ENCODE data around the gene DNMT3L. TPM values are rescaled to one million over a fixed set of nuclear protein-coding genes. Genes with fewer than 3 reads are reported as not detected.

Gene DNMT3L
- total and polyA plus RNA-seq, 2 experiments from 2014 or later, result 0.27 TPM; not detected in 1

GRCh38 chr21:44258056-44258725, 3.5 kb downstream of the DNMT3L start (continued):
- TF ChIP-seq, protein P1, sequence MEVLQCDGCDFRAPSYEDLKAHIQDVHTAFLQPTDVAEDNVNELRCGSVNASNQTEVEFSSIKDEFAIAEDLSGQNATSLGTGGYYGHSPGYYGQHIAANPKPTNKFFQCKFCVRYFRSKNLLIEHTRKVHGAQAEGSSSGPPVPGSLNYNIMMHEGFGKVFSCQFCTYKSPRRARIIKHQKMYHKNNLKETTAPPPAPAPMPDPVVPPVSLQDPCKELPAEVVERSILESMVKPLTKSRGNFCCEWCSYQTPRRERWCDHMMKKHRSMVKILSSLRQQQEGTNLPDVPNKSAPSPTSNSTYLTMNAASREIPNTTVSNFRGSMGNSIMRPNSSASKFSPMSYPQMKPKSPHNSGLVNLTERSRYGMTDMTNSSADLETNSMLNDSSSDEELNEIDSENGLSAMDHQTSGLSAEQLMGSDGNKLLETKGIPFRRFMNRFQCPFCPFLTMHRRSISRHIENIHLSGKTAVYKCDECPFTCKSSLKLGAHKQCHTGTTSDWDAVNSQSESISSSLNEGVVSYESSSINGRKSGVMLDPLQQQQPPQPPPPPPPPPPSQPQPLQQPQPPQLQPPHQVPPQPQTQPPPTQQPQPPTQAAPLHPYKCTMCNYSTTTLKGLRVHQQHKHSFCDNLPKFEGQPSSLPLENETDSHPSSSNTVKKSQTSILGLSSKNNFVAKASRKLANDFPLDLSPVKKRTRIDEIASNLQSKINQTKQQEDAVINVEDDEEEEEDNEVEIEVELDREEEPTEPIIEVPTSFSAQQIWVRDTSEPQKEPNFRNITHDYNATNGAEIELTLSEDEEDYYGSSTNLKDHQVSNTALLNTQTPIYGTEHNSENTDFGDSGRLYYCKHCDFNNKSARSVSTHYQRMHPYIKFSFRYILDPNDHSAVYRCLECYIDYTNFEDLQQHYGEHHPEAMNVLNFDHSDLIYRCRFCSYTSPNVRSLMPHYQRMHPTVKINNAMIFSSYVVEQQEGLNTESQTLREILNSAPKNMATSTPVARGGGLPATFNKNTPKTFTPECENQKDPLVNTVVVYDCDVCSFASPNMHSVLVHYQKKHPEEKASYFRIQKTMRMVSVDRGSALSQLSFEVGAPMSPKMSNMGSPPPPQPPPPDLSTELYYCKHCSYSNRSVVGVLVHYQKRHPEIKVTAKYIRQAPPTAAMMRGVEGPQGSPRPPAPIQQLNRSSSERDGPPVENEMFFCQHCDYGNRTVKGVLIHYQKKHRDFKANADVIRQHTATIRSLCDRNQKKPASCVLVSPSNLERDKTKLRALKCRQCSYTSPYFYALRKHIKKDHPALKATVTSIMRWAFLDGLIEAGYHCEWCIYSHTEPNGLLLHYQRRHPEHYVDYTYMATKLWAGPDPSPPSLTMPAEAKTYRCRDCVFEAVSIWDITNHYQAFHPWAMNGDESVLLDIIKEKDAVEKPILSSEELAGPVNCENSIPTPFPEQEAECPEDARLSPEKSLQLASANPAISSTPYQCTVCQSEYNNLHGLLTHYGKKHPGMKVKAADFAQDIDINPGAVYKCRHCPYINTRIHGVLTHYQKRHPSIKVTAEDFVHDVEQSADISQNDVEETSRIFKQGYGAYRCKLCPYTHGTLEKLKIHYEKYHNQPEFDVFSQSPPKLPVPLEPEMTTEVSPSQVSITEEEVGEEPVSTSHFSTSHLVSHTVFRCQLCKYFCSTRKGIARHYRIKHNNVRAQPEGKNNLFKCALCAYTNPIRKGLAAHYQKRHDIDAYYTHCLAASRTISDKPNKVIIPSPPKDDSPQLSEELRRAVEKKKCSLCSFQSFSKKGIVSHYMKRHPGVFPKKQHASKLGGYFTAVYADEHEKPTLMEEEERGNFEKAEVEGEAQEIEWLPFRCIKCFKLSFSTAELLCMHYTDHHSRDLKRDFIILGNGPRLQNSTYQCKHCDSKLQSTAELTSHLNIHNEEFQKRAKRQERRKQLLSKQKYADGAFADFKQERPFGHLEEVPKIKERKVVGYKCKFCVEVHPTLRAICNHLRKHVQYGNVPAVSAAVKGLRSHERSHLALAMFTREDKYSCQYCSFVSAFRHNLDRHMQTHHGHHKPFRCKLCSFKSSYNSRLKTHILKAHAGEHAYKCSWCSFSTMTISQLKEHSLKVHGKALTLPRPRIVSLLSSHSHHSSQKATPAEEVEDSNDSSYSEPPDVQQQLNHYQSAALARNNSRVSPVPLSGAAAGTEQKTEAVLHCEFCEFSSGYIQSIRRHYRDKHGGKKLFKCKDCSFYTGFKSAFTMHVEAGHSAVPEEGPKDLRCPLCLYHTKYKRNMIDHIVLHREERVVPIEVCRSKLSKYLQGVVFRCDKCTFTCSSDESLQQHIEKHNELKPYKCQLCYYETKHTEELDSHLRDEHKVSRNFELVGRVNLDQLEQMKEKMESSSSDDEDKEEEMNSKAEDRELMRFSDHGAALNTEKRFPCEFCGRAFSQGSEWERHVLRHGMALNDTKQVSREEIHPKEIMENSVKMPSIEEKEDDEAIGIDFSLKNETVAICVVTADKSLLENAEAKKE (CRISPR knock-in tag; IDR thresholded peaks at IDR 0.05), result no peak
- TF ChIP-seq NANOG (IDR thresholded peaks at IDR 0.05; ENCODE audit: borderline replicate concordance), result no peak
- no peak for TF ChIP-seq EZH2phosphoT487 (IDR thresholded peaks at IDR 0.05; ENCODE audit: unreplicated experiment)
- TF ChIP-seq ETS1 (IDR thresholded peaks at IDR 0.05), result no peak

DNA sequence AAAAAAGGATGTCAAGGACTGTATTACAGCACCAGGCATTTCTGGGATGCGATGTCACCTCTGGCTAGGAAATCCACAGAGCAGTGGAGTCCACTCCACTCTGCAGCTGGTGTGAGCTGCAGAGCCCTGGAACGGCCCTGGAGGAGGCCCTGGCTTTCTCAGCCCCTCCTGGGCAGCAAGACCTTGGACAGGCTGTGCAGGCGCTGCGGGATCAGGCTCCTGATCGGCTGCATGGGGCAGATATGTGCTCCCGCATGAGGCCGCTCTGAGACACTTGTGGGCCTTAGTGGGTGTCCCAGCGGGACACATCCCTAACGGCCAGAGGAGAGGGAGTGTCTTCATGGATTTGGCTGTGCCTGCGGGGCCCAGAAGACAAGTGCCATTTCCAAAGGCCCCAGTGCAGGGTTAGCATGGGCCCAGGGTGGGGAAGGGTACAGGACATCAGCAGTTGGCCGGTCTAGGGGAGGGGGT, 6.2 kb downstream of the DNMT3L start:
- H3K27me3 ChIP-seq (ENCODE audit: insufficient read depth), result no peaks in the 10 kb centered on the region
- Mint-ChIP-seq H3K27me3 (ENCODE audit: insufficient read depth, low read depth, poor library complexity) (peaks cover 6% of the 10 kb centered on the region), H3K4me1 (no peaks in the 10 kb centered on the region), H3K9me3 (no peaks in the 10 kb centered on the region), H3K4me3 (no peak overlapping the region), H3K36me3 (ENCODE audit: low read depth) (no peaks in the 10 kb centered on the region), H3K27ac (no peak overlapping the region)
- no peaks in the 10 kb centered on the region for H3F3A ChIP-seq (replicated peaks; ENCODE audit: low read depth)
- H3K27ac ChIP-seq (ENCODE audit: low read depth), result no peak overlapping the region
- no peak for ATAC-seq
- no peak overlapping the region for H2AFZ ChIP-seq
- H3K79me2 ChIP-seq (replicated peaks; ENCODE audit: insufficient read depth), result no peaks in the 10 kb centered on the region
- no peak overlapping the region for H3K4me2 ChIP-seq
- TF ChIP-seq, protein P2, sequence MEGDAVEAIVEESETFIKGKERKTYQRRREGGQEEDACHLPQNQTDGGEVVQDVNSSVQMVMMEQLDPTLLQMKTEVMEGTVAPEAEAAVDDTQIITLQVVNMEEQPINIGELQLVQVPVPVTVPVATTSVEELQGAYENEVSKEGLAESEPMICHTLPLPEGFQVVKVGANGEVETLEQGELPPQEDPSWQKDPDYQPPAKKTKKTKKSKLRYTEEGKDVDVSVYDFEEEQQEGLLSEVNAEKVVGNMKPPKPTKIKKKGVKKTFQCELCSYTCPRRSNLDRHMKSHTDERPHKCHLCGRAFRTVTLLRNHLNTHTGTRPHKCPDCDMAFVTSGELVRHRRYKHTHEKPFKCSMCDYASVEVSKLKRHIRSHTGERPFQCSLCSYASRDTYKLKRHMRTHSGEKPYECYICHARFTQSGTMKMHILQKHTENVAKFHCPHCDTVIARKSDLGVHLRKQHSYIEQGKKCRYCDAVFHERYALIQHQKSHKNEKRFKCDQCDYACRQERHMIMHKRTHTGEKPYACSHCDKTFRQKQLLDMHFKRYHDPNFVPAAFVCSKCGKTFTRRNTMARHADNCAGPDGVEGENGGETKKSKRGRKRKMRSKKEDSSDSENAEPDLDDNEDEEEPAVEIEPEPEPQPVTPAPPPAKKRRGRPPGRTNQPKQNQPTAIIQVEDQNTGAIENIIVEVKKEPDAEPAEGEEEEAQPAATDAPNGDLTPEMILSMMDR (conservative IDR thresholded peaks at IDR 0.05; ENCODE audit: low read depth in 2 of 2), result no peak
- TF ChIP-seq ZNF331 (CRISPR knock-in tag; IDR thresholded peaks at IDR 0.05; ENCODE audit: low read depth) (no peak), POLR2AphosphoS5 (IDR thresholded peaks at IDR 0.05; ENCODE audit: low read depth) (no peak), CREB1 (CRISPR knock-in tag; IDR thresholded peaks at IDR 0.05; ENCODE audit: low read depth) (no peak), NANOG (IDR thresholded peaks at IDR 0.05; ENCODE audit: borderline replicate concordance) (no peak), EZH2 (IDR thresholded peaks at IDR 0.05; ENCODE audit: low read depth, unreplicated experiment) (no peak)
- no peaks in the 10 kb centered on the region for H4K20me1 ChIP-seq (replicated peaks; ENCODE audit: insufficient read depth)
- no peaks in the 10 kb centered on the region for H3K36me3 ChIP-seq (ENCODE audit: insufficient read depth)
- H3K4me3 ChIP-seq, result no peak overlapping the region
- H3K9me2 ChIP-seq (ENCODE audit: insufficient read depth), result no peaks in the 10 kb centered on the region
- no peaks in the 10 kb centered on the region for H3K4me1 ChIP-seq (ENCODE audit: insufficient read depth)
- DNase-seq (ENCODE audit: low spot score), result no peak

Data from GM23338 (cell line).